ENCODE data around the gene PLPP3.

The PLPP3 gene

DNA sequence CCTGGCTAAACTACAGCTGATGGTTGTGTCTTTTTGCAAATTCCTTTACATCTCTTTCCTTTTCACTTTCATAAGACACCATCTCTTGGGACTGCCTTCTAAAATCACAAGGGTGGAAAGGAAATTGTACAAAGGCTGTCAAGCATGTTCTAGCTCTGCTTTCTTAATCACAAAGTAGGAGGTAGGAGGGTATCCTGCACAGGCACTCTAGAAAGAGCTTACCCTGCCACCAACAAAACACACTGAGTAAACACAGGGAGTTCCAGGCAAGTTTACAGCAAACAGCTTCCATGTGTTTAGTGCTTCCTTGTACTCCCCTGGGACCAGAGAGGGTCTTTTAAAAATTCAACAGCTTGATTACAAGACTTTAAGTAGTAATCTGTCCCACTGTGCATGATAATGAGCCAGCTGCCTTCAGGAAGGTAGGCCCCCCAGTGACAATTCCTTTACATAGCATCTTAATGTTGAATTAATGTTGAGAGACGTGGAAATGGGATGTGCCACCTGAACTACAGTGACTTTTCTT is 2.4 kb downstream of the PLPP3 start:
- DNase-seq (ENCODE audit: low read depth): no peak

DNA sequence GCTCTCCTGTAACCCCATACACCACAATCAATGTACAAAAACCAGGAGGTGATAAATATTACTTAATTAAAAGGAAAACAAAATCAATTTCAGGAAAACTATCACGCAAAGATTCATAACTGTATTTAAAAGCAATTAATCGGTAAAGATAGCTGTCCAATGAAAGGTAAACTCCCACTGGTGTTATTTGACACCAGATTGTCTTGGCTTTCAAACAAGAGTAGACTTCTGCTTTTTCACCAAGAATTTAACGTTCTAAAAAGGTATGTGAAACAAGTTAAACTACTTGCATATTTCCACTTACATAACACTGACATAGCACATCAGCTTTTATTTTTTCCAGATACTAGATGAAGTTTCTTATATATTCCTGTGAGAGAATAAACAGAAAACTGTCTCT is 3.5 kb downstream of the PLPP3 start:
- no peak for DNase-seq (ENCODE audit: low read depth)

DNA sequence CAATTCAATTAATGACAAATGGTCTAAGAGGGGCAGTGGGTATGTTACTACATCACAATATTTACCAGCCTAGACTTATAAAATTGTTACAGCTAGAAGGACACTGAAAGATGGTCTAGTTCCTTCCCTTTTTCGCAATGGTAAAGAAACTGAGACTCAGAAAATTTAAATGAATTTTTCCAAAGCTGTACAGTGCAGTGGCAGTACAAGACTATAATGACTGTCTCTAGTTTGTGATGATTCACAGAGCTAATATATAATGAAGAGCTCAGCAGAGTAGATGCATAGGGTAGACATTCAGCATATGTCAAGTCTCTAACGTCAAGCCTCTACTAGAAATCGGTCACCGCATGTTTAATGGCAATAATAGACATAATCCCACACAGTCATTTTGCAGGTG is 4.6 kb downstream of the PLPP3 start:
- DNase-seq (ENCODE audit: low read depth): no peak

DNA sequence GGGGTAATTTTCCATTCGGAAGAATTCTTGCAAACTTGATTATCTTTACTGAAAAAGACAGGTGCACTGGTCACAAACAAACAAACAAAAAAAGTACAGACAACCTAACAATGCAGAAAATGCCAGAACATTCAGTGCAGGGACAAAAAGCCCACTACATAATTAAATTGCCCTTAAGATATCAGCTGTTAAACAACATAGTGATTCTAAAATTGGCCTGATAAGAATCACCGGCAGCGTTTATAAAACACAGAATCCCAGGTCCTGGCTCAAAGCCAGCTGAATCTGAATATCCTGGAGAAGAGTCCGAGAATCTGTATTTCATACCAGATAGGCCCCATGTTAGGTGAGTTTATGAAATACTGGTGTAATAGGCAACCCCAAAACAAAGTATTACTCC is 6.1 kb downstream of the PLPP3 start:
- DNase-seq (ENCODE audit: low read depth): no peak

DNA sequence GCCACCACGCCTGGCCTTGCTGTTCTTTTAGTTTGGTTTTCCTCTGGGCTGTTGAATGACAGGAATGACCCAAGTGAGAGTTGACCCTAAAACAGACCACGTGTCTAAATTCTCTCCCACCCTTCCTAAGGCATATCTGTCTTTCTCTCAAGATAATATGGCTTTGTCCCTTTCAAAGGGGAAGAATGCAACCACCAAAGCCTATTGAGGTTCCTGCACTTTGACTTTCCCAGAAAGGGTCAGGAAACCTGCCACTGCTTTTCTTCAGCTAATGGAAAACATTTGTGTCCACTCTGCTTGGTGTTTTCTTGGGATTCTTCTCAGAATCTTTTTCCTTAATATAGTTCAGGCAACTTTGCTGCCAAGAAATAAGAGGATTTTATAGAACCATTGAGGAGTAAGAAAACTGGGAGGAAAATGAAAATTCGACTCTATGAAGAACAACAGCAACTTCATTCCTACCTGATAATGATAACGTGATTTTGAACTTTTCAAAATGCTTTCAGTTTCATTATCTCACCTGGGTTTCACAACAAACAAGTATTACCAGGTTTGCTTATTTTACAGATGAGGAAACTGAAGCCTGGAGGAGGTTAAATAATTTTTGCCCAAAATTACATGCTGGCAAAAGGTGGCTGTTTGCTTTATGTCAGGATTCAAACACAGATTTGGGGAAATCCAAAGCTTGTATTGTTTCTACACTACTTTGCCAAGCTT is 6.9 kb downstream of the PLPP3 start:
- no peak for DNase-seq (ENCODE audit: low read depth)

DNA sequence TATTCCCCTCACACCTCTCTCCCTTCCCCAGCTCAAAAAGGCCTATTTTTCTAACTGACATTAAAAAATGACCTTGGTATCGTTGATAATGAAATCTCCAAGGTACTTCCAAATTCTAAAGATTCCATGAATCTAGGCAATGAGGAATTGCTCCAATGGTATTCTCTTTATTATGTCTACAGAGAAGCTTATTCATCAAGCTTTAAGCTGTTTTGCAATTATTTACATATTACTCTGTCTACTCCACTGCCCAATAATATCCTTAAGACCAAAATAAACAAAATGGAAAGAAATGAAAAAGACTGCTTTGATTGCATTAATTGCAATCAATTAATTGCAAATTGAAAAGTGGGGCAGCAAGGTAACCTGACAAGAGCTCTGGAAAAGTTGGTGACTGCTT is 7.9 kb downstream of the PLPP3 start:
- DNase-seq (ENCODE audit: low read depth): no peak

DNA sequence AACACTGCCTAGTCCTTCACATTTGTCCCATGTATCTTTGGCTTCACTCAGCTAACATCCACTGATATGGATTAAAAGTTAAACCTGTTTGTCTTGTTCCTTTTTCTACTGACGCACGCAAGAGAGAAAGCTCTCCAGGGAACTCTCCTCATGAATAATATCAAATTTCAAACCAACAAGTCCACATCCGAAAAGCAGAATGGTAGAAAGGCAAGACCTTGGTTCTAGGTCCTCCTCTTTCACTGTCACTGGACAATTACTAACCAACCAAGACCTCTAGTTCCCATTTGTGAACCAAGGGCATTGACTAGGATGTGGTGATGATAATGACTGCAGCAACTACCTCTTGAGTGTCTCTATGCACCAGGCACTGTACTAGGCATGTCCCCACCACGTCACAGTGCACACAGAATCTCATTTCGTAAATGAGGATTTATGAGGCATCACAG is 8.4 kb downstream of the PLPP3 start:
- DNase-seq (ENCODE audit: low read depth): no peak

DNA sequence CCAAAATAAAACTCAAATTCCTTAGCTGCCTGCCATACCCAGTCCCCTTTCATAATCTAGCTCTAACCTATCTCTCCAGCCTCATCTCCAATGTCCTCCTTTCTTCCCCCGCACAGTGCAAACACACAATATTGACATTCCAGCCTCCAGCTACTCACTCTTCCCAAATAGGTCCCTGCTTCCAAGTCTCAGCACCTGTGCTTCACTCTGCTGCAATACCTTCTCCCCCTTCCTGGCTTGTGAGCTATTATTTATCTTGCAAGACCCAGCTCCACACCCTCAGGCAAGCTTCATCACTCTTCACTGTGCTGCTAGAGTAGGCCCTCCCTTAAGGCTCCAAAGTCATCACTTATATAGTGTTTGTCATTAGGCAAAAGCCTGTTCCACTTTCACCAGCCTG is 9.7 kb downstream of the PLPP3 start:
- no peak for DNase-seq (ENCODE audit: low read depth)

DNA sequence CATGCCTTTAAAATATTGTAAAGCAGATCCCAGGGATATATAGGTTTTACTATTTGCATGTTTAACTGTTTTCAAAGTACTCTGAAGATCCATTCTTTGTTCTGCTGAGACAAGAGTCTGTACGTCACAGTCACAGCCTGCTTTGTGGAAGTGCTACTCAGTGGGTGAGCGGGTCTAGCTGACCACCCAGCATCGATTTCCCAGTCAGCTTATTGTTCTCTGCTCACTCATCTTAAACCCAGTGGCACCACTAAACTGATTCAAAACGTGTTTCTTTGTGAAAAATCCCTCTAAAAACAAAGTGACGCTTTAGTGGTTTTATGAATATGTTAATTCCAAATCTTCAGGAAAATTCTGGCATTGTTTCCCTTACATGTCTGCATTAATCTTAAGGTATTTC is 12.4 kb downstream of the PLPP3 start:
- no peak for DNase-seq (ENCODE audit: low read depth)

DNA sequence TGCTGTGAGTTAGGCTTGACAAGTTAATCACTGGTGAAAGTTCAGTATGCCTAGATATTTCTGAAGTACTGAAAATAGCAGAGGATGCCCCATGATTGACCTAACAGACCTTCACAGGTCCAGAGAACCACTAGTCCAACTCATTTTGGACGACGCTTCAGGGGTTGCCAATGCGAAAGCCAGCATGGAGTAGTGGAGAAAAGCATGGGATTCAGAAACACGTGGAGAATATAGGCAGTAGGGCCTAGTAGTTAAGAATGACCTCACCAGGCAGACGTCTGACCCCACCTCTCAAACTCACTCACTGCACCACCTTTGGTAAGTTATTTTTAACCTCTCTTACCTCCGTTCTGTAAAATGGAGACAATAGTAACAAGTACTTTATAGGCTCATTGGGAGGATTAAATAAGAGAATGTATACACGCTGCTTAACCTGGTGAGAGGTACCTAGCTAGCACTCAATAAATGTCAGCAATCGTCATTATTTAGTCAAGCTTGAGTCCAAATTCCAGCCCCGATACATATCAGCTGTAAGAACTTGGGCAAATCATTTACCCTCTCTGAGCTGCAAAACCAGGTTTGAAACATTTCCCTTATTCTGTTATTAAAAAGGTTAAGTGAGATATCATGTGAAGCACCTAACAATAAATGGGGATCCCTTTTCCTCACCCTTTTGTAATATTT is 13.2 kb downstream of the PLPP3 start:
- DNase-seq (ENCODE audit: low read depth): no peak

DNA sequence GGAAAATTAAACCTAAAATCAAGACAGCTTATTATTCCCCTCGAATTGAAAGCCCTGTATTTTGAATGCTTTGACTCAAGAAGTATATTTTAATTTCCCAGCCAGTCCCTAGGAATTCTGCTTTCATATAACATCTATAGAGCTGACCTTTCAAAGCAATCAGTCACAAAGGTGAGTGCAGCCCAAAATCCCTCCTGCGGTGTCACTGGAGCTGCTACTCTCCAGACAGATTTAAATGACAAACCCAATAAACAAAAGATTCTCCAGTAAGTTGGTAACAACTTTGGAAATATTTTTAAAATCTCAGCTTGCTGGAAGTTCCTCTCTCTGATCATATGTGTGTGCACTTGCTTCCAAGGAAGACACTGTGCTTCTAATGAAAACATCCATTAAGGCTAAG is 14.7 kb downstream of the PLPP3 start:
- DNase-seq (ENCODE audit: low read depth): no peak

DNA sequence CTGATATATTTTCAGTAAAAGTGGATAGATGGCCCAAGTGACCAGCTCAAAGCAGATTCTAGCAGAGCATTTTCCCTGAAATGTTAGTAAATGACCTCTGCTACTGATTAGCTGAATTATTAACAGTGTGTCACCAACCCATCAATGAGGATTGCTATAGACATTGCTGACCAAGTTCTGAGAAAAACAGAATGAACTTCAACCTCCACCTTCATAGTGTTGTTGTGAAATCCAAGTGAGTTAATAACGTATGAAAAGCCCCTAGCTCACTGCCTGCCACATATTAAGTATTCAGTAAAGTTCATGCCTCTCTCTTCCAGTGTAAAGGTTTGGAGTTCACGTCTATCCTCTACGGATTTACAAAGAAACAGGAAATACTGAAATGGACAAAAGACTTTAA is 15.8 kb downstream of the PLPP3 start:
- DNase-seq (ENCODE audit: low read depth): no peak

DNA sequence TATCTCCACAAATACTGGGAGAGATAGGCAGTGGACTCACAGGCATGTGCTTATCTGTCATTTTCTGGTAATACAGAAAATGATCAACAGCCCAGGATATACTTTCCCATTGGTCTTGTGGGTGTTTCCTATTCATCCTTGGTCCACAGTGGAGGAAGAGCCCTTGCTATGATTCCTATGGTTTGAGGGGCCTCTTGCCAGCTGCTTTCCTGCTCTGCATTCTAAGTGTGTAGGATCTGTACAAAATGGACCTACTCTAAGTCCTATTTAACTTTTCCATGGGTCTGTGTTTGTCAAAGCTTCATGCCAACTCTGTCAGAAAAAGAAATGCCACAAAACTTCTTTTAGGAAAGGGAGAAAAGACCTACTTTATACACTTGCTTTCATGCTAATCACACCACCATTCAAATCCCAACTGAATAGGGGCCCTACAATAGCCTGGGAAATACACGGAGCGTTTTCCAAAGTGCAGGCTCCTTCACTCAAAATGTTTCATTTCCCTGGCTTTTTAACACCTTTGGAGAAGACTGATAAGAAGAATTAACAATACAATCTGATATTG is 16.4 kb downstream of the PLPP3 start:
- DNase-seq (ENCODE audit: low read depth): no peak

DNA sequence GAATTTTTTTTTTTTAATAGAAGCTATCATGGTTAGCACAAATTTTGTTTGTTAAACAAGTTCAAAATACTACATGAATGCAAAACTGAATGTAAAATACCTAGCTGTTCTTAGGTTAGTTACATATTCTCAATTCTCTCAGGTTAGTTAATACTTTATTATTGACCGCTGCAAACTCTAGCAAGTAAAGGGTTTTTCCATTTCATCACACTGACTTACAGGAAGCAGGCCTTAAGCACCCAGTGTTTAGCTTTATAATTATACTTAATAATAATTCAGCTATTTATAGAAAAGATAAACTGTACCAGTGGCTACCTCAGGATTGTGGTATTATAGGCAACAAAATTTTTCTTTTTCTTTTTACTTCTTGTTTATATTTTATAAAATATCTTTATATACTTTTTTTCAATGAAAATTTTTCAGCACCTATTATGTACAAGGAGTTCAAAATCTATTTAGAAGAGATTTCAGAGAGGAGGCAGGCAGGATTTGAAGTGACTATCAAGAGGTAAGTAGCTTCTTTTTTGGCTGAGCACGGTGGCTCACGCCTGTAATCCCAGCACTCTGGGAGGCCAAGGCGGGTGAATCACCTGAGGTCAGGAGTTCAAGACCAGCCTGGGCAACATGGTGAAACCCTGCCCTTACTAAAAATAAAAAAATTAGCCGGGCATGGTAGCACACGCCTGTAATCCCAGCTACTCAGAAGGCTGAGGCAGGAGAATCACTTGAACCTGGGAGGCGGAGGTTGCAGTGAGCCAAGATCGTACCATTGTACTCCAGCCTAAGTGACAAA is 17.9 kb downstream of the PLPP3 start:
- no peak for DNase-seq (ENCODE audit: low read depth)

DNA sequence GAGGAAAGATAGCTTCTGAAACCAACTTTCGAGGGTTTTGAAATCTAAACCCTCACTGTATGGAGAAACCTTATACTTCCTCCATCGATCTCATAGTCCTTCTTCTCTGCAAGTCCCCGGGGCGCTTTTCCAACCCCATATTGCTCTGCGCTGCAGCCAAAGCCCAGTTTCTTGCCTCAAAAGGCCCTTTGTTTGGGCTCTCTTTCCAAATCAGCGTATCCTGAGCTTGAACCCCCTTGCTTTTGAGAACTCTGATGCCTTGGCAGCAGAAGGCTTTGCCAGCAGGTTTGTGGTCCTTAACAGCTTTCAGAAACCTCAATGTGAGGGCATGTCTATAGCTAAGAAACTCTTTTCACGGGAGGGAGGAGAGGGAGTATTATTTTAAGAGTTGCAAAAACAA is 21.6 kb downstream of the PLPP3 start:
- no peak for DNase-seq (ENCODE audit: low read depth)

DNA sequence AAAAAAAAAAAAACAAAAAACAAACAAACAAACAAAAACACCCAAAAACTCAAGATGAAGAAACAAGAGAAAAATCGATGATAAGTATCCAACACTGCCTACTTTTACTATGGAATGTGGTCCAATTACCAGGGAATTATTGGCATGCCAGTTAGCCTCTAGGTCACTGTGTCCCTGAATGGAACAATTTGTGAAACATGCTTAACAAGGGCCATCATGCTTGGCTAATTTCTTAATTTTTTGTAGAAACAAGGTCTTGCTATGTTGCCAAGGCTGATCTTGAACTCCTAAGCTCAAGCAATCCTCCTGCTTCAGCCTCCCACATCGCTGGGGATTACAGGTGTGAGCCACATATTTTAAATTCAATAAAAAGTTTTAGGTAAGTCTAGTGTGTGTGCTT is 23.9 kb downstream of the PLPP3 start:
- no peak for DNase-seq (ENCODE audit: low read depth)

DNA sequence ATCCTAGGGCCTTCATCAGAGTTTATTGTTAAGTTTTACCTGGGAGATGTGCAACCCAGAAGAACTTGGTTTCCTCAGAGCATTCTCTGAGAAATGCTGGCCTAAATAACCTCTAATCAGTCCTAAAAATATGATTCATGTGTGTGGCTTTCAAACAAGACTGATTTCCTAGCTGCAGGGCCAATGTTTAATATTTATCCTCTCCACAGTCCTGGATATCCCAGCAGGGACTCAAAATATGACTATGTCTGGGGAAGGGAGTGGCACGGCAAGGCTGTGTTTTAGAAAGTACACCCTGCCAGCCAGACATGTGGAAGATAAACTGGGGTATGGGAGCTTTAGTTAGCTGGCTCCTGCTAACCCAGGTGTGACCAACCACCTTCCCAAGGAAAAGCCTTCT is 26.3 kb downstream of the PLPP3 start:
- no peak for DNase-seq (ENCODE audit: low read depth)

DNA sequence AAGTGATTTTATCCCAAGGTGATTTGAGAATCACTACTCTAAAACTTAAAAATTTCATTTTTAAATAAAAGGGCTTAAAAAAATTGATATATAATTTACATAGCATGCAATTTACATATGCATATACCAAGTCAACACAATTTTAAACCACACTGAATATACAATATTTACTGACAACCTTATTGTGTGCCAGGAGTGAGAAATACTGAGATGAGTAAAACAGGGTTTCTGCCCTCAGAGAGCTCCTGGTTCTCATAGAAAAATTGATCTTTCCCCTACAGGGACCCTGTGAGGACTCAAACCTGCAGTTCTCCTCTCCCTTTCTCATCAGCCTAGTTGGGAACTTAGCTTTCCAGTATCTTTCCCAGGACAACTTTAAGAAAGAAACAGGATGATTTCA is 27.0 kb downstream of the PLPP3 start:
- DNase-seq (ENCODE audit: low read depth): no peak

DNA sequence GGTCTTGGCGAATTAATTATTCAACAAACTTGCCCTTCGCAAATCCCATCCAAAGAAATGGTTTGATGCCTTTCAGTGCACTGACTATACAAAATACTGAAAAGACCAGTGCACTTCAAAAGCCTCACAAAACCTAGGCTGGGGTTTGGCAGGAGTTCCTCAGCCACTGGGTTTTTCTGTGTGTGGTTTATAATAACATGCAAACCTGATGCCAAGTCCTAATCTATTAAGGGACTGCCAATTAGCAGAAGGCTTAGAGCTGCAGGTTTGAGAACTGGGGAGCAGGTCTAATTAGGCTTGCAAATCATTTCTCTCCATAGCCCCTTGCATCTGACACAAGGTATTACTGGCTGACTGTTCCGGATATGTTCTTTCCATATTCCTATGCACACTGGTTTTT is 27.7 kb downstream of the PLPP3 start:
- no peak for DNase-seq (ENCODE audit: low read depth)

DNA sequence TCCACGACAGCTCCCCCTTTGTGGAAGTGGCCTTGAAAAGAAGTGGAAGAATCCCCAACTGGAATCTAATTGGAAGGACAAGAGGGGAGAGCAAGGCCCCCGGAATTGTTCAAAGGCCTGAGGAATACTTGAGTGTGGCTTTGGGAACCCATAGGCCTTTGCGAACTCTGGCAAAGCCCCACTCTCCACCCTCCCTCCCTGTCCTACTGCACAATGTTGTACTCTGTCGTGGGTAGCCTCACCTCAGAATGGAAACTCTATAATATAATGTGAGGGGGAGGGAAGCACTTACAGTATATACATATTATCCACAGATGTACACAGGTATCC is 28.5 kb downstream of the PLPP3 start:
- no peak for DNase-seq (ENCODE audit: low read depth)

DNA sequence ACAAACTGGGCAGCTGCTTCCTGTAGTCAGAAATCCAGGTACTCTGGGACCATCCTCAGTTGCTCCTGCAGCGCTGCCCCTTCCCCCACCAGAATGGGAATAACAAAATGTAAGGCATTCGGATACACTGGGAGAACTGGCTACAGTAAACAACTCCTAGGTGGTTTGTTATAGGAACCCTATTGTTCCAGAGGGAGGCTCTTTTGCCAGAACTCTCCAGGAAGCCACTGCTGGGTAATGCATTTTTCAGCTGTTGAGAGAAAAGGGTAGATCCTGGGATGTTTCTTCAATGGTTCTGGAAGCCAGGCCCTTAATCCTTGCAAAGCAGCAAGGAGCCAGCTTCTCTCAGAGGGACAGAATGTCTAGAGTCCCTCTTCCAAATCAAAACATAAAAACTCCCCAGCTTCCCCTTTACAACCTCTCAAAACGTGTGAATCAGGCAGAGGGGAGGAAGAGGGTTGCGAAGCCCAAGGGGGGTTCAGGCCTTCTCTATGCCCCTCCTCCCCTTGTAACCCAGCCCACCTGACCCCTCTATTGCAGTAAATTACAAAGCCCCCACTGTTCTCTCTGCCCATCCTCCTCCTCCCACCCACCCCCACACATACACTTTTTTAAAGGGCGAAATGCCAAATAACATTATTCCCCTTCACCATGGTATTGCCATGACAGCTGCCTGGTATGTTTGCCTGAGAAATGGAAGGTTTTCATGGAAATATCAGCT is 29.1 kb downstream of the PLPP3 start:
- no peak for DNase-seq (ENCODE audit: low read depth)

DNA sequence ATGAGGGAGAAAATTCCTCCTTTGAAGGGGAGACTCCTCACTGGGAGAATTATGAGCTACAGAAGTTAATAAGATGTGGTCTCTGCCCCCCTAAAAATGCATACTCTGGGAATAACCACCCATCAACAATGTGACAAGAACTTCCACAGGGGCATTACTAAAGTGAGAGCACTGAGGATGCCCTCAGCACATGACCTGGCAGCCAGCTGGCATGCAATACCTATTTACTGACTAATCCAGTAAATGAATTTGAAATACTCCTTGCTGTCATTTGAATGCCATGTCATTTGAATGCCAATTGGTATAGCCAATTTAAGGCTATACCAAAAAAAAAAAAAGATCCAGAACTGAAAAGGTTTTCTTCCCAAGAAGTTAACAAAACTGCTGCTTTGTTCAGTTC is 30.8 kb downstream of the PLPP3 start:
- DNase-seq (ENCODE audit: low read depth): no peak
